Activated naive CD4-positive, alpha-beta T cell treated with anti-CD3 and anti-CD28 coated beads, Interleukin-2, amount 10 ng/mL, durations not matched to agents 5 hours and 36 hours (primary cell): ENCODE data around the gene ZNF296. TPM values are rescaled to one million over a fixed set of nuclear protein-coding genes. Genes with fewer than 3 reads are reported as not detected.

Source experiments
- total RNA-seq, 2 experiments: library from RNA; stranded (reverse); gene quantifications; one replicate each; pipeline ENCODE4 v1.2.3, GENCODE V29; 2021

Gene ZNF296
- 1 to 10 TPM; 3.1 to 3.8 TPM for total RNA-seq

GRCh38 chr19:45076029-45076850 lies at the start of gene ZNF296:
ZNF296 (minus strand) TSS chr19:45076478; CDS start chr19:45076373, 105 bp downstream.

GRCh38 chr19:45092747-45093678 lies 16.7 kb upstream of the ZNF296 start, which contains the start of gene PPP1R37:
PPP1R37 (plus strand) TSS chr19:45093179; CDS start chr19:45093326, 147 bp downstream.

GRCh38 chr19:45079063-45079910 lies 3.0 kb upstream of the ZNF296 start, which contains the start of gene GEMIN7:
GEMIN7 (plus strand) TSS chr19:45079260; CDS start chr19:45090115, 10,855 bp downstream.

GRCh38 chr19:45038931-45039893 lies 37.1 kb downstream of the ZNF296 start, which contains the start of gene CLASRP:
CLASRP (plus strand) TSS chr19:45039045; CDS start chr19:45040213, 1,168 bp downstream.

Other genes starting within 250 kb of the ZNF296 start
- under 1 TPM in 1 of 2 experiments, not detected in 1; 0.34 TPM for gene NECTIN2, start 230.2 kb downstream of the ZNF296 start, total RNA-seq
- gene TOMM40, start 185.2 kb downstream of the ZNF296 start, total RNA-seq = 10 to 100 TPM; 49.2 to 51.5 TPM
- gene APOE, start 170.7 kb downstream of the ZNF296 start, total RNA-seq = under 1 TPM; 0.31 to 0.91 TPM
- gene APOC1, start 161.9 kb downstream of the ZNF296 start, total RNA-seq = under 1 TPM; 0.58 to 0.81 TPM
- gene APOC4, start 134.2 kb downstream of the ZNF296 start, total RNA-seq = not detected
- gene APOC2, start 130.4 kb downstream of the ZNF296 start, total RNA-seq = not detected
- 10 to 100 TPM; 64.0 to 65.0 TPM for gene CLPTM1, start 121.1 kb downstream of the ZNF296 start, total RNA-seq
- 10 to 100 TPM; 28.5 to 28.9 TPM for gene RELB, start 75.0 kb downstream of the ZNF296 start, total RNA-seq
- gene CLASRP, start 37.4 kb downstream of the ZNF296 start, total RNA-seq = 100 to 1,000 TPM in 1 of 2 experiments, 10 to 100 TPM in 1; 94.6 to 107 TPM
- gene GEMIN7, start 2.8 kb upstream of the ZNF296 start, total RNA-seq = 10 to 100 TPM; 23.5 to 23.8 TPM
- 10 to 100 TPM; 21.2 to 21.6 TPM for gene PPP1R37, start 16.7 kb upstream of the ZNF296 start, total RNA-seq
- under 1 TPM; 0.24 to 0.35 TPM for gene NKPD1, start 84.5 kb upstream of the ZNF296 start, total RNA-seq
- 100 to 1,000 TPM in 1 of 2 experiments, 10 to 100 TPM in 1; 97.9 to 102 TPM for gene TRAPPC6A, start 101.8 kb upstream of the ZNF296 start, total RNA-seq
- 10 to 100 TPM; 16.7 to 18.7 TPM for gene BLOC1S3, start 102.3 kb upstream of the ZNF296 start, total RNA-seq
- not detected for gene EXOC3L2, start 168.9 kb upstream of the ZNF296 start, total RNA-seq
- gene MARK4, start 174.8 kb upstream of the ZNF296 start, total RNA-seq = 10 to 100 TPM; 22.1 to 25.2 TPM
- gene CKM, start 246.4 kb upstream of the ZNF296 start, total RNA-seq = not detected